RWPE2 (cell line): ENCODE data around the gene DUSP9.
A peak's percentile ranks its signal among the peaks of the same experiment; 100 is the strongest.

ENCODE experiments used
- ATAC-seq: fragments of 200-7000 bp; cut with Tn5 transposase; 3 replicates; pipeline ENCODE4 v1.9.1; 2021; ENCODE audit warnings: low read depth
- DNase-seq: peaks from one replicate; pipeline ENCODE4 v3.0.0-alpha.2; 2020; ENCODE audit warnings: low spot score
- H3K27ac ChIP-seq: fragments of 450-650 bp; 2 replicates; pipeline ENCODE4 v1.5.1; 2017; ENCODE audit warnings: mild to moderate bottlenecking; ENCODE audit not compliant: poor library complexity, severe bottlenecking
- H3K27me3 ChIP-seq: fragments of 250-450 bp; sonication (Bioruptor Pico); 2 replicates; pipeline ENCODE4 v1.5.1; 2021; ENCODE audit warnings: mild to moderate bottlenecking, moderate library complexity; ENCODE audit not compliant: insufficient read depth, poor library complexity, severe bottlenecking
- H3K36me3 ChIP-seq: fragments of 250-450 bp; sonication (Bioruptor Pico); 2 replicates; pipeline ENCODE4 v1.5.1; 2020; ENCODE audit warnings: low read depth, mild to moderate bottlenecking, moderate library complexity
- H3K4me1 ChIP-seq: fragments of 250-450 bp; sonication (Bioruptor Pico); 2 replicates; pipeline ENCODE4 v1.5.1; 2021; ENCODE audit warnings: mild to moderate bottlenecking, moderate library complexity; ENCODE audit not compliant: insufficient read depth, poor library complexity, severe bottlenecking
- H3K4me3 ChIP-seq: fragments of 250-450 bp; sonication (Bioruptor Pico); 2 replicates; pipeline ENCODE4 v1.5.1; 2021; ENCODE audit warnings: mild to moderate bottlenecking, moderate library complexity; ENCODE audit not compliant: severe bottlenecking
- H3K9me3 ChIP-seq: fragments of 250-450 bp; sonication (Bioruptor Pico); 2 replicates; pipeline ENCODE4 v1.5.1; 2021; ENCODE audit warnings: mild to moderate bottlenecking, moderate library complexity; ENCODE audit not compliant: severe bottlenecking
- CTCF ChIP-seq: fragments of 450-650 bp; IDR thresholded peaks from one replicate; pipeline ENCODE4 v1.5.1; 2017; ENCODE audit warnings: mild to moderate bottlenecking, moderate library complexity; ENCODE audit not compliant: poor library complexity, severe bottlenecking

Gene DUSP9

GRCh38 chrX:153611298-153612095, 35.5 kb upstream of the DUSP9 start:
- no peaks in the 10 kb centered on the region for H3K27me3 ChIP-seq

GRCh38 chrX:153612413-153612812, 34.6 kb upstream of the DUSP9 start:
- TF ChIP-seq CTCF: no peak
- Histone ChIP-seq H3K9me3 (no peaks in the 10 kb centered on the region), H3K27me3 (no peaks in the 10 kb centered on the region), H3K4me3 (no peak overlapping the region), H3K4me1 (no peaks in the 10 kb centered on the region), H3K36me3 (no peaks in the 10 kb centered on the region), H3K27ac (no peak overlapping the region)
- ATAC-seq (no peak), DNase-seq (no peak)

More at GRCh38 chrX:153611298-153612095, 35.5 kb upstream of the DUSP9 start:
- no peak overlapping the region for H3K27ac ChIP-seq
- H3K4me3 ChIP-seq: no peak overlapping the region
- DNase-seq: no peak
- H3K36me3 ChIP-seq: no peaks in the 10 kb centered on the region
- ATAC-seq: no peak
- H3K4me1 ChIP-seq: no peaks in the 10 kb centered on the region
- no peak for TF ChIP-seq CTCF
- H3K9me3 ChIP-seq: no peaks in the 10 kb centered on the region

- Histone ChIP-seq H3K27ac (no peak overlapping the region), H3K4me1 (no peaks in the 10 kb centered on the region), H3K9me3 (no peaks in the 10 kb centered on the region), H3K36me3 (no peaks in the 10 kb centered on the region), H3K4me3 (no peak overlapping the region), H3K27me3 (no peaks in the 10 kb centered on the region)
- DNase-seq: no peak
- no peak for TF ChIP-seq CTCF
- no peak for ATAC-seq
Observed at GRCh38 chrX:153614818-153615217, 32.2 kb upstream of the DUSP9 start.

- no peak for TF ChIP-seq CTCF
- Histone ChIP-seq H3K36me3 (no peaks in the 10 kb centered on the region), H3K9me3 (no peaks in the 10 kb centered on the region), H3K27me3 (no peaks in the 10 kb centered on the region), H3K27ac (no peak overlapping the region), H3K4me3 (no peak overlapping the region), H3K4me1 (no peaks in the 10 kb centered on the region)
- DNase-seq: no peak
- ATAC-seq: 0 out of 3 replicates have a peak, but pooled peaks have one; percentile 50
Observed at GRCh38 chrX:153620576-153620975, 26.4 kb upstream of the DUSP9 start.

GRCh38 chrX:153621949-153622598, 24.9 kb upstream of the DUSP9 start:
- Histone ChIP-seq H3K27ac (no peak overlapping the region), H3K27me3 (no peaks in the 10 kb centered on the region), H3K9me3 (no peaks in the 10 kb centered on the region), H3K4me3 (no peak overlapping the region), H3K36me3 (no peaks in the 10 kb centered on the region), H3K4me1 (no peaks in the 10 kb centered on the region)
- DNase-seq (no peak), ATAC-seq (no peak)
- TF ChIP-seq CTCF: no peak
